ENCODE measurements around the gene PRKCZ.

PRKCZ gene

DNA sequence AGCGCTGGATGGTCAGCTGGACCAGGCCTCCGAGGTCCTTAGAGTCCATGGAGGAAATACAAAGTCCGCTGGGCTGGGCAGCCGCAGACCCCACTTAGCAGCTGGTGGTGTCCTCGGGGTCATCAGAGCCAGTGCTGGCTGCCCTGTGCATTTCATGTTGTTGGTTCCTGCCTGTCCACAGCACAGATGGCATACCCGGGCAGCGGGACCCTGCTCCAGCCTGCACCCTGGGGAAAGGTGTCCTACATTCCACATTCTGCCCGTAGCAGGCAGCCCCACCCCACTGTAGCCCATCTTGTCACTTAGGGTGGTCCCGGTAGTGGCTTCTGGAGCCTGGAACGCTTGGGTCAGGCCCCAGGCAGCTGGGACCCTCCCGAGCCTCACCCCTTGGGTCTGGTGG, 19.8 kb downstream of the PRKCZ start:
- DNase-seq (ENCODE audit: low spot score) = no peak
- TF ChIP-seq, protein P1, sequence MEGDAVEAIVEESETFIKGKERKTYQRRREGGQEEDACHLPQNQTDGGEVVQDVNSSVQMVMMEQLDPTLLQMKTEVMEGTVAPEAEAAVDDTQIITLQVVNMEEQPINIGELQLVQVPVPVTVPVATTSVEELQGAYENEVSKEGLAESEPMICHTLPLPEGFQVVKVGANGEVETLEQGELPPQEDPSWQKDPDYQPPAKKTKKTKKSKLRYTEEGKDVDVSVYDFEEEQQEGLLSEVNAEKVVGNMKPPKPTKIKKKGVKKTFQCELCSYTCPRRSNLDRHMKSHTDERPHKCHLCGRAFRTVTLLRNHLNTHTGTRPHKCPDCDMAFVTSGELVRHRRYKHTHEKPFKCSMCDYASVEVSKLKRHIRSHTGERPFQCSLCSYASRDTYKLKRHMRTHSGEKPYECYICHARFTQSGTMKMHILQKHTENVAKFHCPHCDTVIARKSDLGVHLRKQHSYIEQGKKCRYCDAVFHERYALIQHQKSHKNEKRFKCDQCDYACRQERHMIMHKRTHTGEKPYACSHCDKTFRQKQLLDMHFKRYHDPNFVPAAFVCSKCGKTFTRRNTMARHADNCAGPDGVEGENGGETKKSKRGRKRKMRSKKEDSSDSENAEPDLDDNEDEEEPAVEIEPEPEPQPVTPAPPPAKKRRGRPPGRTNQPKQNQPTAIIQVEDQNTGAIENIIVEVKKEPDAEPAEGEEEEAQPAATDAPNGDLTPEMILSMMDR (IDR thresholded peaks at IDR 0.05; ENCODE audit: borderline replicate concordance, control extremely low read depth, extremely low read depth, insufficient read depth, missing control alignments) = no peak
- in situ Hi-C loops (cut with MboI; ENCODE audit: low sequenced_read_pairs, unreplicated experiment) = no loop called here

DNA sequence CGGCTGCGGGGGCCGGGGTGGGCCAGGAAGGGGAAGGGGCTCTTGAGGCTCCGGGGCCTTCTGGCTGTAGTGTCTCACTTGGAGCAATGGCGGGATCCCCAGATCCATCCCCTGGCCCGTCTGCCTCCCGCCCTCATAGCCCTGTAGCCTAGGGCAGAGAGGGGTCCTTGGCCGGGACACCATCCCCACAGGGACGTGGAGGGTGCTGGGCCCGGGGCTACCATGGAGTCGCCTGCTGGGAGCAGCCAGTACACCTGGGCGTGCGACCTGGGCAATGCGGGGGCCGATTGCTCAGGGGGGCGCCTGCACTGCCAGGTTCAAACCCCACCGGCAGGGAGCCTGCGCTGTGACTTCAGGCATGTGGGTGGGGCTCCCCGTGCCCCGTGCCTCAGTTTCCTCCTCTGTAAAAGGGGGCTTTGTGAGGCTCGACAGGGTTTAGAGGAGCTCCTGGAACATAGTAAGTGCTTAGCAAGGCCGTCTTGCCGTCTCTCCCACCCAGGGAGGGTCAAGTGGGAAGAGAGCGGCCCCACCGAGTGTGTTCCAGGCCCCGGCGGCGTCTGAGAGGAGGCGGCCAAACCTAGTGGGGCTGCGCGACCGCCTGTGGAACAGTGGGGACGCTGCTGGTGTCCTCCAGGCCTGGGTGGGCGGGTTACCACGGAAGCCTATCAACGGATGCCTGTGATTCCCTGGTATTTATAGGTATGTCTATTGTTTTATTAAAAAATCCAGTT, 20.8 kb downstream of the PRKCZ start:
- in situ Hi-C loops (cut with MboI; ENCODE audit: low sequenced_read_pairs, unreplicated experiment) = no loop called here
- TF ChIP-seq, protein P1 (IDR thresholded peaks at IDR 0.05; ENCODE audit: borderline replicate concordance, control extremely low read depth, extremely low read depth, insufficient read depth, missing control alignments) = no peak
- no peak for DNase-seq (ENCODE audit: low spot score)

DNA sequence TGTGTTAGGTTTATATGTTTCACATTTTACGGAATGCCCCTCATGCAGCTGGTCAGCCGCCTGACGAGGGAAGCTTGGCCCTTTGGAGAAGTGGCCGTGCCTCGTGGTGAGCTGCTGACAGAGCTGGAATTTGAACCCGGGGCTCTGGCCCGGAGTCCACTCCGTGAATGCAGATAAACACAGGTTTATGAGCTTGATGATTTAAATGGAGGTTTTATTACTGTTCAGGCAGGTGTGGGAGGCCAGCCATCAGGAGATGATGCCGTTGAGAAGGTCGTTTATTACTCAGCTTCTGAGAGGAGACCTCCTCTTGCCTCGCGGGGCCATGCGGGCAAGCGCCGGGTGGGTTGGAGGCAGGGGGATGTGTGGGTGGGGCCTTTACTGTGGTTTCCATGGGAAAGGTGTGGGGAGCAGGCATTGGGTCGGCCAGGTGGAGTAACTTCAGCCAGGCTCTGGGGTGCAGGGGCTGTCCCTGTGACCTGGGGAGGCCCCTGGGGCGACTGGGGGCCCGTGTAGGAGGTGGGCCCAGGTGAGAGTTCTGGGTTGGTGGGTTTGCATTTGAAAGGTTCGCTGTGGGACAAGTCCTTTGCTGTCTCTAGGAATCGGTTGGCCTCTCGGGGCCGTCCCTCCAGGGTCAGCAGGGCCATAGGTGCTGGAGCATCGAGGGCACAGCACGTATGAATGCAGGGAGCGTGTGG, 22.0 kb downstream of the PRKCZ start:
- DNase-seq (ENCODE audit: low spot score) = no peak
- TF ChIP-seq, protein P1 (IDR thresholded peaks at IDR 0.05; ENCODE audit: borderline replicate concordance, control extremely low read depth, extremely low read depth, insufficient read depth, missing control alignments) = no peak
- in situ Hi-C loops (cut with MboI; ENCODE audit: low sequenced_read_pairs, unreplicated experiment) = no loop called here

DNA sequence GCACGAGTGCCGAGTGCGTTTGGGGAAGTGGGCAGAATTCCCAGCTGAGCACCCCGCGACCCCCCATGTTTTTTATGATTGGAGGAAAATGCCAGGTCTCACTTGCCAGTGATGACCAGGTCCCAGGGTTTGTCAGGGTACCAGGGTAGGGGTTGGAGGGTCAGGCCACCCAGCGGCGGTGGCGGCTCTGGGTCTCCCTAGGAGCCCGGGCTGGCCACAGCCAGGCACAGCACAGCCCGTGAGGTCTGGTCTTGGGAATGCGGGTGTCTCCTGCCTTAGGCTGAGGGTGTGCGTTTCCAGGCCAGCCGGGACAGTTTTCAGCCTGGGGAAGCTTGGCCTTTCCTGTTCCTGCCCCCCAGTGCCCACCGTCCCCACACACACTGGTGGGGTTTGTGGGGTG, 22.7 kb downstream of the PRKCZ start:
- DNase-seq (ENCODE audit: low spot score) = no peak
- in situ Hi-C loops (cut with MboI; ENCODE audit: low sequenced_read_pairs, unreplicated experiment) = no loop called here
- TF ChIP-seq, protein P1 (IDR thresholded peaks at IDR 0.05; ENCODE audit: borderline replicate concordance, control extremely low read depth, extremely low read depth, insufficient read depth, missing control alignments) = no peak

DNA sequence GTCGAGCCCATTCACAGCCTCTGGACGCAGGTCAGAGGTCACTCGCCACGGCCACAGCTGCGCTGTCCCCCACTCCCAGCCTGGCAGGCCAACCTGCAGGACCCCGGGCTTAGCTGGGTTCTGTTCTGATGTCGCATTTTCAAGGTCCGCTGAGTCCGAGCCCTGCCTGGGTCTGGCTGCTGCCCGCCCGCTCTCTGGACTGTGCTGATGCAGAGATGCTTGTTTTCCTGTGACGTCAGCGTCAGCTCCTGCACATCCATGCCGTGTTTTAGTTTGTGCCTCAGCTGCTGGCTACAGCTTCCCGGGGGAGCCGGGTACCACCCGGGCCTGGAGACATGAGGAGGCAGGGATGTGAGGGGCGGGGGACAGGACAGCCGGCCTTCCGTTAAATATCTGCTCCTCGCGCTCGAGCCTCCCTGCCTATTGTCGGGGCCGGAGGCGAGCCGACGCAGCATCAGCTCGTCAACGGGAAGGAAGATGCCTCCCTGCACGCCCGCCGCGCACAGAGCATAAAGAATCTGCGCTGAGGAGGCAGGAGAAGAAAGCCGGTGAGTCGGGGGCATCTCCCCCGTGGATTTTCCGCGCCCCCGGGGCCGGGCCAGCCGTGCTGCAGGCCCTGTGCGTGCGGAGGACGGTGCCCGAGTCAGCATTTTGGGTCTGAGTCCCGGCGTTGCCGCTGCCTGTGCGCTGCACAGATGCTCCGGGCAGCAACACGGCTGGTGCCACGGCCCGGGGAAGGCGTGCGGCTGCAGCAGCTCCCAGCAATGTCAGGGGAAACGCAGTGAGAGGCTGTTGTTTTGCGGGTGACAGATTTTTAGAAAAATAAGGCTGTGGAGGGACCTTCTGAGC, 23.4 kb downstream of the PRKCZ start:
- no peak for DNase-seq (ENCODE audit: low spot score)
- TF ChIP-seq, protein P1 (IDR thresholded peaks at IDR 0.05; ENCODE audit: borderline replicate concordance, control extremely low read depth, extremely low read depth, insufficient read depth, missing control alignments) = no peak

DNA sequence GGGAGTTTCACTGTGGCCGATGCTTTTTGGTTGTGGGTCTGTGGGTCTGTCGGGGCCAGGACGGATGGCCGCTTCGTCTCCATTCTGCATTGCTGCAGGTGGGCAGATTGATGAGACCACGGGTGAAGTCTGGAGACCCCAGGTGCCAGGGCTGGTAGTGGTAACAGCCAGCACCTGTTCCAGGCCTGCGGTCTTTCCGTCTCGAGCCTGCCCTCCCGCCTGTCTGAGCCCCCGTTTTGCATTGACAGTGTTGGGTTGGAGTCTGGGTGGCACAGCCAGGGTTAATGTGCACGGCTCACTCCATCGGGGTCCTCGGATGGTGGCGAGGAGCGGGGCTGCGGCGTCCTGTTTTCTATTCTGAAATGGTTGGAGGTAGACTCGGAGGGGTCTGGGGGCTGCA, 24.2 kb downstream of the PRKCZ start:
- TF ChIP-seq, protein P1 (IDR thresholded peaks at IDR 0.05; ENCODE audit: borderline replicate concordance, control extremely low read depth, extremely low read depth, insufficient read depth, missing control alignments) = no peak
- in situ Hi-C loops (cut with MboI; ENCODE audit: low sequenced_read_pairs, unreplicated experiment) = no loop called here
- DNase-seq (ENCODE audit: low spot score) = no peak

More for the DNA sequence above, 23.4 kb downstream of the PRKCZ start:
- in situ Hi-C loops (cut with MboI; ENCODE audit: low sequenced_read_pairs, unreplicated experiment) = no loop called here

Data from GM13976 (cell line).